ENCODE data around the gene BRCA1.
"Not testable (repeated sequence)": the region's sequence is repeated elsewhere in the genome, so short reads cannot be mapped to it uniquely, and the experiment has no call there.

BRCA1 gene

GRCh38 chr17:43070872-43071271 is 54.3 kb downstream of the BRCA1 start:
- no peak for DNase-seq (ENCODE audit: low read depth)
- H3K4me3 ChIP-seq (replicated peaks; ENCODE audit: low read depth, low read length), result no peak overlapping the region
- TF ChIP-seq CTCF (IDR thresholded peaks at IDR 0.05; ENCODE audit: low read length, missing control alignments), result no peak

- H3K4me3 ChIP-seq (replicated peaks; ENCODE audit: low read depth, low read length), result no peak overlapping the region
- TF ChIP-seq CTCF (IDR thresholded peaks at IDR 0.05; ENCODE audit: low read length, missing control alignments), result no peak
- DNase-seq (ENCODE audit: low read depth), result no peak
Observed at GRCh38 chr17:43070257-43070656, 54.9 kb downstream of the BRCA1 start.

- no peak for TF ChIP-seq CTCF (IDR thresholded peaks at IDR 0.05; ENCODE audit: low read length, missing control alignments)
- DNase-seq (ENCODE audit: low read depth), result no peak
- H3K4me3 ChIP-seq (replicated peaks; ENCODE audit: low read depth, low read length), result no peak overlapping the region
Observed at GRCh38 chr17:43069368-43069898, 55.7 kb downstream of the BRCA1 start.

GRCh38 chr17:43068570-43069367 is 56.4 kb downstream of the BRCA1 start:
- H3K4me3 ChIP-seq (replicated peaks; ENCODE audit: low read depth, low read length), result no peak overlapping the region
- DNase-seq (ENCODE audit: low read depth), result peak; percentile 5
- no peak for TF ChIP-seq CTCF (IDR thresholded peaks at IDR 0.05; ENCODE audit: low read length, missing control alignments)

GRCh38 chr17:43062984-43063638 is 62.1 kb downstream of the BRCA1 start:
- DNase-seq (ENCODE audit: low read depth), result no peak

GRCh38 chr17:43056051-43056450 is 69.1 kb downstream of the BRCA1 start:
- H3K4me3 ChIP-seq (replicated peaks; ENCODE audit: low read depth, low read length), result no peak overlapping the region
- no peak for DNase-seq (ENCODE audit: low read depth)
- no peak for TF ChIP-seq CTCF (IDR thresholded peaks at IDR 0.05; ENCODE audit: low read length, missing control alignments)

More at GRCh38 chr17:43062984-43063638, 62.1 kb downstream of the BRCA1 start:
- no peak overlapping the region for H3K4me3 ChIP-seq (replicated peaks; ENCODE audit: low read depth, low read length)
- no peak for TF ChIP-seq CTCF (IDR thresholded peaks at IDR 0.05; ENCODE audit: low read length, missing control alignments)

GRCh38 chr17:43053008-43053407 is 72.2 kb downstream of the BRCA1 start:
- H3K4me3 ChIP-seq (replicated peaks; ENCODE audit: low read depth, low read length); DNase-seq (ENCODE audit: low read depth): not testable (repeated sequence)
